Right lung (tissue), 5 donors: ENCODE data around the gene NDUFS1. TPM values are rescaled to one million over a fixed set of nuclear protein-coding genes. Genes with fewer than 3 reads are reported as not detected.

ENCODE experiments used
- DNase-seq, 2 donors: peaks; one replicate each; pipeline ENCODE4 v3.0.0-alpha.2; 2013
- polyA plus RNA-seq, 5 donors: library from polyadenylated mRNA; unstranded; fragments of 120-200 nt; gene quantifications; one replicate each; pipeline versions ENCODE4 v1.2.1 to v1.2.3, GENCODE V29; 2013; ENCODE audit warnings: inconsistent platforms in 1 of 5, low replicate concordance in 1 of 5; ENCODE audit not compliant: insufficient read length in 5 of 5, insufficient read depth in 1 of 5

Gene NDUFS1
- polyA plus RNA-seq, 5 donors: 39.3 to 60.7 (median 54.8) TPM

GRCh38 chr2:206069417-206069816 is 89.8 kb downstream of the NDUFS1 start:
- DNase-seq: no peak

- DNase-seq: no peak
These were observed 91.0 kb downstream of the NDUFS1 start for GRCh38 chr2:206068207-206068606.

Other genes with a start within 250 kb of the NDUFS1 start
- 10 to 100 TPM in 3 of 5 donors, 1 to 10 TPM in 2; 7.7 to 12.1 (median 11.3) TPM for gene INO80D, start 73.3 kb downstream of the NDUFS1 start, polyA plus RNA-seq
- 100 to 1,000 TPM; 706 to 976 (median 734) TPM for gene EEF1B2, start 451 bp upstream of the NDUFS1 start, polyA plus RNA-seq
- 1 to 10 TPM; 3.0 to 8.5 (median 7.8) TPM for gene ZDBF2, start 115.2 kb upstream of the NDUFS1 start, polyA plus RNA-seq